ENCODE measurements around the gene TGIF2. TPM values are rescaled to one million over a fixed set of nuclear protein-coding genes. Genes with fewer than 3 reads are reported as not detected.

Gene TGIF2
- total RNA-seq, 5 donors from 2014 or later (not counting 1 experiment from before 2014, with no cell fraction given) = 31.2 to 39.7 (median 35.6) TPM

- Mint-ChIP-seq H3K27me3 (no peaks in the 10 kb centered on the region), H3K27ac (peak overlapping the region; percentile 89 to 90), H3K4me1 (peaks cover 47 to 55% (median 54%) of the 10 kb centered on the region in 3 donors), H3K4me3 (peak overlapping the region in 1 of 3 donors; percentile 96), H3K9me3 (no peaks in the 10 kb centered on the region), H3K36me3 (peaks cover 15% of the 10 kb centered on the region)
- Histone ChIP-seq H3K4me1 (ENCODE audit: control insufficient read depth in 1 of 2, extremely low read depth in 1 of 2, insufficient read depth in 2 of 2, low read length in 2 of 2) (peaks cover 24 to 60% of the 10 kb centered on the region in 2 experiments), H3K27me3 (replicated peaks in 1 of 2; ENCODE audit: control insufficient read depth in 2 of 2, extremely low read depth in 1 of 2, insufficient read depth in 2 of 2, low read length in 1 of 2) (no peaks in the 10 kb centered on the region), H3K27ac (ENCODE audit: low read length) (peak overlapping the region; percentile 23), H3K4me3 (ENCODE audit: control insufficient read depth in 1 of 2, extremely low read depth in 1 of 2, low read length in 1 of 2) (no peak overlapping the region), H3K36me3 (ENCODE audit: control insufficient read depth in 2 of 2, extremely low read depth in 1 of 2, insufficient read depth in 1 of 2, low read length in 1 of 2) (peaks cover 26 to 48% of the 10 kb centered on the region in 2 donors), H3K9me3 (no peaks in the 10 kb centered on the region)
- ChIA-PET POLR2A (interaction anchor here in 1 of 2 donors (0.6 kb wide), 1 partner anchor 1192 kb away, joined by 3 read pairs; no protein-coding TSS in a partner anchor), CTCF (no interaction called here)
- ATAC-seq (replicated peaks in 1 of 4) (no peak), DNase-seq (no peak)
- WGBS (ENCODE audit: insufficient coverage) = 100% methylated on average over 1 of the region's 3 CpGs
These were observed 68.1 kb downstream of the TGIF2 start for GRCh38 chr20:36641506-36641843.

GRCh38 chr20:36642136-36642535, 68.7 kb downstream of the TGIF2 start:
- Histone ChIP-seq H3K27ac (ENCODE audit: low read length) (no peak overlapping the region), H3K9me3 (no peaks in the 10 kb centered on the region), H3K4me1 (ENCODE audit: control insufficient read depth in 1 of 2, extremely low read depth in 1 of 2, insufficient read depth in 2 of 2, low read length in 2 of 2) (peaks cover 25 to 63% of the 10 kb centered on the region in 2 experiments), H3K27me3 (replicated peaks in 1 of 2; ENCODE audit: control insufficient read depth in 2 of 2, extremely low read depth in 1 of 2, insufficient read depth in 2 of 2, low read length in 1 of 2) (no peaks in the 10 kb centered on the region), H3K4me3 (ENCODE audit: control insufficient read depth in 1 of 2, extremely low read depth in 1 of 2, low read length in 1 of 2) (no peak overlapping the region), H3K36me3 (ENCODE audit: control insufficient read depth in 2 of 2, extremely low read depth in 1 of 2, insufficient read depth in 1 of 2, low read length in 1 of 2) (peaks cover 26 to 43% of the 10 kb centered on the region in 2 donors)
- ChIA-PET POLR2A (no interaction called here), CTCF (no interaction called here)
- H3K36me3 Mint-ChIP-seq = peaks cover 12% of the 10 kb centered on the region
- peak overlapping the region; percentile 98 to 100 for H3K27ac Mint-ChIP-seq
- DNase-seq (peak in 1 of 35 experiments; percentile 21), ATAC-seq (replicated peaks in 1 of 4) (no peak)
- H3K4me3 Mint-ChIP-seq = peak overlapping the region; percentile 21 to 96 (median 53)
- WGBS (ENCODE audit: insufficient coverage) = no CpG with 5 or more reads among the region's 6 CpGs
- peaks cover 52 to 60% (median 58%) of the 10 kb centered on the region in 3 donors for H3K4me1 Mint-ChIP-seq
- H3K27me3 Mint-ChIP-seq = no peaks in the 10 kb centered on the region
- no peaks in the 10 kb centered on the region for H3K9me3 Mint-ChIP-seq

Other genes with a start within 250 kb of the TGIF2 start
- gene MYL9, start 32.1 kb upstream of the TGIF2 start, total RNA-seq = 1 to 10 TPM in 4 of 5 donors, not detected in 1; 1.3 to 2.8 (median 1.7) TPM
- gene RAB5IF, start 32.2 kb downstream of the TGIF2 start, total RNA-seq = 10 to 100 TPM; 53.6 to 72.2 (median 59.9) TPM
- 10 to 100 TPM; 26.2 to 46.0 (median 28.8) TPM for gene SLA2, start 72.6 kb downstream of the TGIF2 start, total RNA-seq
- gene NDRG3, start 172.5 kb downstream of the TGIF2 start, total RNA-seq = 10 to 100 TPM; 25.8 to 29.5 (median 28.3) TPM
- 10 to 100 TPM; 10.1 to 13.6 (median 11.1) TPM for gene DSN1, start 200.2 kb downstream of the TGIF2 start, total RNA-seq